Measurements from ENCODE around the gene FNDC3B. TPM values are rescaled to one million over a fixed set of nuclear protein-coding genes. Genes with fewer than 3 reads are reported as not detected.
"Not testable (repeated sequence)": the region's sequence is repeated elsewhere in the genome, so short reads cannot be mapped to it uniquely, and the experiment has no call there.

The FNDC3B gene
- total RNA-seq, 1 donor from 2014 or later: 66.9 TPM

DNA sequence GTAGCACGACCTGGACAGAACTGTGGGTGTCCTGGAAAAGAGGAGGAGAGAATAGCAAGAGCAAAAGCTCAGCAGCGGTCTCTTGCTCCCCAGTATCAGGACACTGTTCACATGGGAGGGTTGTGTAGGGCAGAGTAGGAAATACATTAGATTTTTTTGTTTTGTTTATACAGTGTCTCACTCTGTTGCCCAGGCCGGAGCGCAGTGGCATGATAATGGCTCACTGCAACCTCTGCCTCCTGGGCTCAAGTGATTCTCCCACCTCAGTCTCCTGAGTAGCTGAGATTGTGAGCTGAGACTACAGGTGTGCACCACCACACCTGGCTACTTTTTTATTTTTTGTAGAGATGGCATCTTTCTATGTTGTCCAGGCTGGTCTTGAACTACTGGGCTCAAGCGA is 53.3 kb downstream of the FNDC3B start:
- DNase-seq (ENCODE audit: low read depth): no peak

DNA sequence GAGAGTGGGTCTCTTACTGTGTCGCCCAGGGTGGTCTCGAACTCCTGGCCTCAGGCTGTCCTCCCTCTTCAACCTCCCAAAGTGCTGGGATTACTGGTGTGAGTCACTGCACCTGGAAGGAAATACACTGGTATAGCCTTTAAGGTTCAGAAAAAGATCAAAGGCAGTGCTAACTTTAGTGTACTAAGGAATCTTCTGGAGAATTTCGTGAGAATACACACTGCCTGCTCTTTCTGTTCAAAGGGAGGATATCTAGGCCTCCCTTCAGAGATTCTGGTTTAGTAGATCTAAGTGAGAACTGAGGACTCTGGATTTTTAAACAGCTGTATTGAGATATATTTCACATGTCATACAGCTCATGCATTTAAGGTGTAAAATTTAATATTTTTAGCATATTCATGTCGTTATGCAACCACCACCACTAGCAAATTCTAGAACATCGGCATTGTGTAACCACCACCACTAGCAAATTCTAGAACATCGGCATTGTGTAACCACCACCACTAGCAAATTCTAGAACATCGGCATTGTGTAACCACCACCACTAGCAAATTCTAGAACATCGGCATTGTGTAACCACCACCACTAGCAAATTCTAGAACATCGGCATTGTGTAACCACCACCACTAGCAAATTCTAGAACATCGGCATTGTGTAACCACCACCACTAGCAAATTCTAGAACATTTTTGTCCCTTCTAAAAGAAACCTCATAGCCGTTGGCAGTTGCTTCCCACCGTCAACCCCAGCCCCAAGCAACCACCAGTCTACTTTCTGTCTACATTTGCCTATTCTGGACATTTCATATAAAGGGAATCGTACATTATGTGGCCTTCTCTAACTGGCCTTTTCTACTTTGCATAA is 54.4 kb downstream of the FNDC3B start:
- not testable (repeated sequence) for DNase-seq (ENCODE audit: low read depth)

DNA sequence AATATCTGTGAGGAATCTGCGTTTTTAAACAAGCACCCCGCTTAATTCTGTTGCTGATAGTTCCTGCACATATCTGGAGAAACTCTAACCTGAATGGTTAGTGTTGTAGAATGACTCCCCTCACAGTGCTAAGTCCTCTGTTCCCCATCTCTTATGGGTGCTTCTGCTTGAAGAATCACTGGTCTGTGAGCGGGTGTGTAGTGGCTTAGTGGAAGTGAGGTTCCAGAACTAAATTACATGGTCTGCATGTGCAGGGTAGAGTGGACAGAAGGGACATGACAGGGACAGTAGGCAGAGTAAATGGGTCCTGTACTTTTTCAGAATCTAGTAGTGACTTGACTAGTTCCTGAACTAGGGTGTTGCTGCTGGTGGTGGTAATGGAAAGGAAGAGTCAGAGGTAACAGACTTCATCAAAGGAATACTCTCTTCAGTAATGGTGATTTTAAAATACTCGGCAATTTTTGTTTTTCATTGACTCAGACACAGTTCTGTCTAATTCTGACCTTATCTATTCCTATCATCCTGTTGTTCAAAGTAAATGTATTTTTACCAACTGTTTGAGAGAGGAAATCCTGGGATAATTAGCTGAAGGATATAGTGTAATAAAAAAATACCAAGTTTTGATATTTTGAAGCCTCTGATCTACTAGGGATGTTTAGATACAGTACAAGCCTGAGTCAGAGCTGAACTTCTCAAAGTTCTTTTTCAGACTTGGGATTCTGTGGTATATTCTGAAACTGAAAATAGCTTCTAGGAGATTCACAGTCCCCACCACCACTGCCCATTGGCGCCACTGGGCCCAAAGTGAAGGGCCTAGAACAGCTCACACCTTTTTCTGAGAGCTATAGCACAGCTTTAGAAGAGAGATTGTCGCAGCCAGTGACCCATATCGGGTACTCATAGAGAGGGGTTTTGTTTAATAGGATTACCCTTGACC is 55.5 kb downstream of the FNDC3B start:
- DNase-seq (ENCODE audit: low read depth): peak; percentile 27

DNA sequence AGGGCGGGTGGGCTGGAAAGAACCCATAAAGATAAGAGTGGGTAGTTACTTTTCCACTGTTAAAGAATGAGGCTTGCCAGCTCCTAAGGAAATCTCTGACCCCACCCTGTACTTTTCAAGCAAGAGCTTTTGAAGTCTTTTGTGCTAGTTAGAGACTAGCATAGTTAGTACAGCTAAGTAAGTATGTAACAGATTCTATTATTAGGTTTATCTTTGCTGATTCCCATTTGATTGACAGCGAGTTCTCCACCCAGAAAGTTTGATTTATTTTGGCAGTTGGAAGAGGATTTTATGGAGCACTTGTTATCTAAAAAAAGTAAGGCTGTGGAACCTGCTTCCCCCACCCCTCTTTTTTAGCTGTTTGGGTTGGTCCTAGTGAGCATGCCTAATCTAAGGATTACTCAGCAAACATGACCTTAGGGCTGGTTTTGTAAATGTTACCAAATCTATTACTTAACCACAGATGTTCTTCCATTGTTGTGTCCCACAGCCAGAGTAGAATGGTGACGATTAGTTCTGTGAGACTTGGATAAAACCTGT is 57.6 kb downstream of the FNDC3B start:
- peak; percentile 42 for DNase-seq (ENCODE audit: low read depth)

DNA sequence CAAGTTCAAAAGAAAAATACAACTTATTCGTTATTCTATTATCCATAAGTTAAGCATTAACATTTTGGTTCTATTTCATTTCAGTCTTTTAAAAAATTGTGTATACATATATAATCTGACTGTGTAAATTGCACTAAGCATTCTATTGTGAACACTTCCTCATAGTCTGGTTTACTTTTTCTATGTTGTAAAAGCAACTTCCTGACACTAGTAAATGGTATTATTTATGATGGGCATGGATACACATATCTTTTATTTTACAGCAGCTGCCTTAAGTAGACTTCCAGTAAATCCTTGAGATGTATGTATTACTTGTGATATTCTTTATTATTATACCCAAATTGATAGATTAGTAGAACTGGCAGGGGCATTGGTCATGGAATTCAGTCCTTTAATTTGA is 58.2 kb downstream of the FNDC3B start:
- DNase-seq (ENCODE audit: low read depth): no peak

DNA sequence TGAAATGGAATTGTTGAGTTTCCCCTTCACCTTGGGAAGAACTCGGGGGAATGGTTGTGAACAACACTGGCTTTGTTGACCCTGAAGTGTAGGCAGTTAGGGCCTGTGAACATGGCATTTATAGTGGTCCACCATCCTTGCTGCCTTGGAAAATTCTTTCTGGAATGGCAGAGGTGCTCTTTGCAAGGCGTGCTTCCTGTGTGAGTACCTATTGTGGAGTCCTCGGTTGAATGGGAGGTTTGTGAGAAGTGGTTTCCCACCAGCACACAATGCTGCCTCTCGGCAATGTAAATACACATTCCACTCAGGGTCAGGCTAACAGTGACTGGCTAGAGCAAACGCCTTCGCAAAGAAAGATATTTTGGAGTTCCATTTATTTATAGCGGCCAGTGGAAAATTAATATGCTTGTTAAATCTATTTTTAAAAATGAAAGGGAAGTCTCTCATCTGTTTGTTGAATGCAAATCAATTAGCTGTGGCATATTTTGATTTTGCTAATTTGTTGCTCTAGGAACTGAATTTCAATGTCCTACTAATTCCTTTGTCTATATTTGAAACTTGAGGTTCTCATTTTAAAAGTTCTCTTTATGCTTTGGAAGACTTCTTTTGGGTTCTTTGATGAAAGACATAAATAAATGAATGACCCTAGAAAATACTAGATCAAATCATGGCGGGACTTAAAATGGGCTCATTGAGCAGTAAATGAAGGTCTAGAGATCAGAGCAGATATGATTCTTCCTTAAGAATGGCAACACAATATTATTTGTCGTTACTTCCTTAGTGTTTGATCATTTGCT is 59.5 kb downstream of the FNDC3B start:
- no peak for DNase-seq (ENCODE audit: low read depth)

DNA sequence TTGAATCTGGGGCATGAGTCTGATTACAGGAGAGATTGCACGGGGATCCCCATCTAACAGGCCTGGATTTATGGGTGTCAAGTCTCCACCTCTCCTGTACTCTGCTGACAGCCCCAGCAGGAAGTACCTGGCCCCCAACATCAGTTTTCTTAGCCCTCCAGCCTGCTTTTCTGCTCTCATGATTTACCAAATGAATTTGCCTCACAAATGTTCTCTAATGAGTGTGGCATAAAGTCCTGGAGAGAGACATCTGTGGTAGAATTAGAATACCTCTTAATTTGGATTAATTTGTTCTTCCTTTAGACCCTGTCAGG is 60.1 kb downstream of the FNDC3B start:
- no peak for DNase-seq (ENCODE audit: low read depth)

DNA sequence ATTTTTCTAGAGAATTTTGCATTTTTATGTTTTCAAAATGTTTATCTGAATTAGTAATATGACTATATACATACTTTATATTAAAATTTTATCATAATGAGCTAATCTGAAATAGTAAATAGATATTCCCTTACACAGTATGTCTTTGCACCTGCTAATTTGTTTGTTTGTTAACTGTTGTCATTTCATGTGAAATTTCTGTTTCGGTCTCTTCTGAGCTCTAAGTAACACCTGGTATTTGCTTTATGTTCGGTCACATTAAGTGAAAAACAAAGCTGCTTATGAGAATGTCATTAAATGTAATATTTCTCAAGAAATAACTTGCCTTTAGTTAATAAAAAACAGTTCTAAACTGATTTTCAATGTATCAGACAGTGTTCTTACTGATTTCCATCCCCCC is 61.1 kb downstream of the FNDC3B start:
- DNase-seq (ENCODE audit: low read depth): no peak

DNA sequence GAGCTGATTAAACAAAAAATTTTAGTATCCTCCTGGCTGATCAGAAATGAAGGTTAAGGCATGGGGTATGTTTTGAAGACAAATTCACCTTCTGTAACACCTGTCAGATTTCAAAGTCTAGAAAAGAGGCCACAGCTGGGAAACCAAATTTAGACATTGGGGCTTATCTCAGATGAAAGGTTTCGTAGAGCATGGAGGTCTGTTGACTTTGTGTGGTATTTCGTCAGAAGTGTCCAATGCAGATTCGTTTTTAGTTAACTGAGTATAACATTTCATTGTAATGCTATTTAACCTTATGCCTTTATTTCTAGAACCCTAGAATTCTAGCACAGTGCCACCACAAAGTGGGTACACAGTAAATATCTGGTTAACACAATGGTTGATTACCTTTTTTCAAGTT is 61.7 kb downstream of the FNDC3B start:
- peak; percentile 28 for DNase-seq (ENCODE audit: low read depth)

DNA sequence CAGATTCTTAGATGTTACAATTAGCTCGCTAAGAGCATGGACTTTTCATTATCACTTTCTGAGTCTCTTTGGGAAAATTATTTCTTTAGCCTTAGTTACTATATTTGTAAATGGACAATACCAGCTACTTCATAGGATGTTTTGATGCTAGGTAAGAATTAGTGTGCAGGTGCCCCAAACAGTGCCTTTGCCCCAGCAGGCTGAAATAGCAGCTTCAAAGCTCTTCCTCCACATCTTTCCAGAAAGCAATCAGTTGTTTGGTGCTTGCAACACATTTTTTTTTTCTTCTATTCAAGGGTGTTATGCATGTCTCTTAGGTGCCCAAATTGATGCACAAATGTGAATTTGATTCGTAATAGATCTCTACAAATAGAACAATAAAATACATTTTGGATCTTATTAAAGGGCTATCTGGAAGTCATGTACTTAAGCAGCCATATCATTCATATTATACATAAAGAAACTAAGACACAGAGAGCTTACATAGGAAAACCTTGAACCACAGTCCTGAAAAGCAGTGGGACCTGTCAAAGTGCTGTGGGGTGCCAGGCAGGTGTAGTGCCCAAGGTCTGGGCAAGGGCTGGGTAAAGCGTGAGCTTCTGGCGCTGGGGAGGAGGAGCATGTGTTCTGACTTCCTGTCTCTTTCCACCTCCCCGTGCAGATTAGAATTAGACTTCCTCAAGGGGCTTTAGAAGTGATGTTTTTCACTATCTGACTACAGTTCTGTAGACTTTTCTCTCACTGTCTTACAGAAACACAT is 62.9 kb downstream of the FNDC3B start:
- no peak for DNase-seq (ENCODE audit: low read depth)

DNA sequence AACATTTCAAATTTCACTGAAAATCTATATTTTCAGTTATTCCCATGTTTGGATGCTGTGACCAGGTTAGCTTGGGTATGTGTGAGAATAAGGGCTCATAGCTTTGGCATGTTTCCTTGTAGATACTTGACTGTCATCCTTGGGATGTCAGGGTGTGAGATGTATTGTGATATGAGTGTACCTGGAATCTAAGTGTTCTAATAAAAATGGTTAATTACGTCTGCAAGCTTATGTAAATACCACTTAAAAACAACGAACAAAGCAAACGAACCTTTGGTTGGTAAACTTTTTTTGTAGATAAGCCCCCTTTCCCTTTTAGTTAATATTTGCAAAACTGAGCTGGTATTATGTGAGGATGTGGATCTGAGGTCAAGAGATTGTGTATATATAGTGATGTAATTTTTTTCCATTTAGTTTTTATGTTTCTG is 63.5 kb downstream of the FNDC3B start:
- DNase-seq (ENCODE audit: low read depth): no peak

DNA sequence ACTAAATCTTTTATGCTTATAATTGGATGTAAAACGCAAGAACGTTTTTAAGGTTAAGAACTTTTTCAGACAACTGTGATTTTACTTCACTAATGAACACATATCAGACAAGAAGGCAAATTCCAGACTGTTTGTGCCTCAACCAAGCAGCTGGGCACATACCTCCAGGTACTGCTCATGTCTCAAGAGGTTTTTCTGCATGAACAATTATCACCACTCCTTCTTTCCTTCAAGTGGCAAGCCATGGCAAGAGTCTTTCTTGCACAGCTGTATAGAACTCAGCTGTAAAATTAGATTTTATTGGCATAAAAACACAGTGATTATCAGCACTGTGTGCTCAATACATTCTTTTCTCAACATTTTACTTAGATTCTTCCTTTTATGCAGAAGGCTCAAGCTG is 64.3 kb downstream of the FNDC3B start:
- peak; percentile 64 for DNase-seq (ENCODE audit: low read depth)

DNA sequence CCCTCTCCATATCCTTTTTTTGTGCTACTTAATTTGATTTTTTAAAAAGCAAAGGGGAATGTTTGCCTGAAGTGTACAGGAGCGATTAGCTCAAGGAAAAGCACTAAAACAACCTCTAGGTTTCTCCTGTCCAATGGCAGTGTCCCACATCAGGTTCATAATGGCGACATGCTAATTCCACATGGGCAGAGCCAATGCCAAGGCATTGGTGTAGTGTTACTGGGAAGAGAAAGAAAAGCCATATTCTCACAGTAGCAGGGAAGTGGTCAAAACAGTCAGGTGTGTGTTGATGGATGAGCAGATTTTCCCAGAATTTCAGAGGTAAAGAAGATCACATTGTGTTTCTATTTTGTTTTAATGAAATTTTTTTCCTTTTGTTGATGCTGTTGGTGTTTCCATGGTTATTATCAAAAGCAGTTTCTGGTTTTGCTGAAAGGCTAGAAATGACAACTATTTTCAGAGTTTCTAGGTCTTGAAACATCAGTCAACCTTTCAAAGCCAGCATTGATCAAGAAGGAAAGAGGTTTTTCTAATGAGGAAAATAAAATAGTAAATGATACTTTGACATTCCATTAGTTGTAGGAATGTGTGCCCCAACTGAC is 65.2 kb downstream of the FNDC3B start:
- DNase-seq (ENCODE audit: low read depth): peak; percentile 65

DNA sequence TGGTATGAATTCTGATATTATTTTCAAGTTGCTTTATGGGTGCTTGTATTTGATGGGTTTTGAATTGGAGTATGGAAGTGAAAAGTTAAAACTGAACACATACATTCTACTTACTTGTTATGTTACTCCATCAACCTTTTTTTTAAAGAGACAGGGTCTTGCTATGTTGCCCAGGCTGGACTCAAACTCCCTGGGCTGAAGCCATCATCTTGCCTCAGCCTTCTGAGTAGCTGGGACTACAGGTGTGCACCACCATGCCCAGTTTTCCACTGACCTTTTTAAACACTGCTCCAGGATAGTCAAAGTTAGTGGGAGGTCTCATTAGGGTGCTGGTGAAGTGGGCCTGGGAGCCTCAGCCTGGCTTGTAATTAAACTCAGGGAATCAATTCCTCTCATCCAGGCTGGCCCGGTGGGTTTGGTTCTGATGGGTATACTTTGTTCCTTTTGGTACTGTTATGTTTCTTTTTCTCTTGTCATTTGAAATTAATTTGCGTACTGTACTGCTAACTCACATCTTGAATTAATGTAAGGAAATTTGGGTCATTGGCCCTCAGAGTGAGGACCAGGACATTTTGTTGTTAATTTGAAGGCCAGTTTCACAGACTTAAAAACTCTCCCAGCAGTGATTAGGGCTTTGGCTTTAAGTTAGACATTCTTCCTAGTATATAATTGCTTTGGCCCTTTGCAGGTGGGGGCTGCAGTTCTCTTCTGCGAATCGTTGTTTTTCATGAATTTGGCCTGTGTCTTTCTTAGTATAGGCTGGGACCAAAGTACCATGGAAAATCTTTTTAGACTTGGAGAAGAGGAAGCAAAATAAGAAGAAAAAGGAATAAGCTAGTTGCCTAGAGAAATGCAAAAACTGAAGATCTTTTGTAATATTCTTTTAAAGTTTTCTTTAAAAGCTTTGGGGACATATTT is 66.9 kb downstream of the FNDC3B start:
- DNase-seq (ENCODE audit: low read depth): no peak

DNA sequence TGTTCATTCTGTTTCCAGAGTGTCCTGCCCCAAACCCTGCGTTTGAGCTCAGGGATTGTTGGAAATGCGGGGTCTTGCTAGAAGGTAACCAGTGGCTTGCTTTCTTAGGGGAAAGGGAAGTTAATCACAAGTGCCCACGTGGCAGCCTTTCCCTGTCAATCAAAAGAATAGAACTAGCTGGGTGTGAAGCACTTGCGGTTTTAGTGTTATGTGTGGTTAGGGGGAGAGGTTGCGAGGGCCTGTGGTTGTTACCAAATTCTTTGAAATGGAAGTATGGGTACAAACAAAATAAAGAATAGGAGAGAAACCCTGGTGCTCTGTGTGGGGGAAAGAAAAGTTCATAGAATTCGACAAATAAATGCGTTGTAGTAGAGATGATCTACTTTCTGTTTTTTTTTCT is 67.6 kb downstream of the FNDC3B start:
- DNase-seq (ENCODE audit: low read depth): peak; percentile 82

DNA sequence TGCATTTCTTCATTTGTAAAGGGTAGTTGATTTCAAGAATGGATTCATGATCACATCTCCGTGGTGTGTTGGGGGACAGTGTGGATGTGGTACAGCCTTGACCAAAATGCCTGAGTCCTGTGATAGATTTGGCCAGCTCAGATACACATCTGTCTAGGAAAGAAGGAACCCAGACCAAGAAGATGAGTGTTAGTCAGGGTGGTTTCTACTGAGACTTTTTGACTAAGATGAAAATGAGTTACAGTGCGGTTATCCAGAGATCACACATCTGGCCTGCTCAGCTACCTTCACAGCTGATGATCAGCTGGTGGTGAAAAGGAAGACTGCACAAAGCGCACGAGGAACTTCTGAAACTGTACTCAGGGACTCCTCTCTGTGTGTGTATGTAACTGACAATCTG is 68.0 kb downstream of the FNDC3B start:
- DNase-seq (ENCODE audit: low read depth): peak; percentile 61

DNA sequence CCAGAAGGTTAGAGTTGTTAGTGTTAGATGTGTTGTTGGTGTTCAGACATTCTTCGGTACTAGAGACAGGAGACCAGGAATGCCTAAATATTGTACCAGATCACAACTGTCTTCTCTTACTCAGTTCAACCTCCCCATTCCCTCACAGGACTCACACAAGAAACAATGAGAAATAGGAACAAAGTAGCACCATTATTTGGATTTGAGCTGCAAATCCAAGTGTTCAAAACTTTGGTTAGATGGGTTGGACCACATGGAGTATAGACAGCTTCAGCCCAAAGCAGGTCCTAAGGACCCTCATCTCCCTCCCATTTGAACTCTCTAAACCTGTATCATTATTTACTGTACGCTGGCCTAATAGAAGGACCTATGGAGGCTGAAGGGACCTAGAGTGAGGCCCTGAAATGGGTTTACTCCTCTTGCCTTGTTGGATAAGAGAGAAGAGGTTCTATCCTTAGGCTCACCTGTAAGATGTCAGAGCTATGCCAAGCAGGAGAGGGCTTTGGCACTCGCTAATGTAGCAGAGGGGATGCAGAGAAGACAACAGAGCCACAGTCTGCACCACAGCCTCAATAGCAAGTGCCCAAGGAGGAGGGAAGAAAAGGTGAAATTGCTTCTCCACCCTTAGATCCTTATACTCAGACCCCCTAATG is 70.9 kb downstream of the FNDC3B start:
- no peak for DNase-seq (ENCODE audit: low read depth)

DNA sequence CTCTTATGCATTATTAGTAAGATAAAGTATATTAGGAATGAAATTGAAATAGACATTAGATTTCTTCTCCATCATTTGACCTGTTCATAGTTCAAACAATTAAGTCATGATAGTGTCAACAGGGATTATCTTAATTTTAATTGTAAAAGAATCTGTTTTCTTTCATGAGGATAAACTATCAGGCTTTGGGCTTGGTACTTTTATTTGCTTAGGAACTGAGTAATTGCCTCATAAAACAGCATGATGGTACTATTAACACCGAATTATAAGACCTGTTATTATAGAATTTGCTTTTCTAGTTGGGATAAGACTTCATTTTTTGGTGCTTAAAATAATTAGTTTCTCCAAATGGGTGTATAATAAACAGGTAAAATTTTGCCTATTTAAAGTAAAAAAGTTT is 71.8 kb downstream of the FNDC3B start:
- DNase-seq (ENCODE audit: low read depth): no peak

All from myocyte (in vitro differentiated cells).